ENCODE measurements around the gene RNF168.
"Not testable (repeated sequence)": the region's sequence is repeated elsewhere in the genome, so short reads cannot be mapped to it uniquely, and the experiment has no call there.

DNA sequence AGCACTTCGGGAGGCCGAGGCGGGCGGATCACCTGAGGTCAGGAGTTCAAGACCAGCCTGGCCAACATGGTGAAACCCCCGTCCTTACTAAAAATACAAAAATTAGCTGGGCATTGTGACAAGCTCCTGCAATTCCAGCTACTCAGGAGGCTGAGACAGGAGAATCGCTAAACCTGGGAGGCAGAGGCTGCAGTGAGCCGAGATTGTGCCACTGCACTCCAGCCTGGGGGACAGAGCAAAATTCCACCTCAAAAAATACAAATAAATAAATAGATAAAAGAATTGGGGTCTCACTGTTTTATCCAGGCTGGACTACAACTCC, 470 bp upstream of the RNF168 start:
- not testable (repeated sequence) for TF ChIP-seq EP300 (conservative IDR thresholded peaks at IDR 0.05; ENCODE audit: poor library complexity, severe bottlenecking); POLR2AphosphoS5 (IDR thresholded peaks at IDR 0.05); CTCF (IDR thresholded peaks at IDR 0.05; ENCODE audit: poor library complexity, severe bottlenecking); EZH2 (IDR thresholded peaks at IDR 0.05; ENCODE audit: borderline replicate concordance, insufficient read depth, low read length, poor library complexity, severe bottlenecking); SMC3 (conservative IDR thresholded peaks at IDR 0.05; ENCODE audit: poor library complexity); TAF1 (IDR thresholded peaks at IDR 0.05; ENCODE audit: low read depth); RAD21 (conservative IDR thresholded peaks at IDR 0.05)
- TF ChIP-seq, protein P1, sequence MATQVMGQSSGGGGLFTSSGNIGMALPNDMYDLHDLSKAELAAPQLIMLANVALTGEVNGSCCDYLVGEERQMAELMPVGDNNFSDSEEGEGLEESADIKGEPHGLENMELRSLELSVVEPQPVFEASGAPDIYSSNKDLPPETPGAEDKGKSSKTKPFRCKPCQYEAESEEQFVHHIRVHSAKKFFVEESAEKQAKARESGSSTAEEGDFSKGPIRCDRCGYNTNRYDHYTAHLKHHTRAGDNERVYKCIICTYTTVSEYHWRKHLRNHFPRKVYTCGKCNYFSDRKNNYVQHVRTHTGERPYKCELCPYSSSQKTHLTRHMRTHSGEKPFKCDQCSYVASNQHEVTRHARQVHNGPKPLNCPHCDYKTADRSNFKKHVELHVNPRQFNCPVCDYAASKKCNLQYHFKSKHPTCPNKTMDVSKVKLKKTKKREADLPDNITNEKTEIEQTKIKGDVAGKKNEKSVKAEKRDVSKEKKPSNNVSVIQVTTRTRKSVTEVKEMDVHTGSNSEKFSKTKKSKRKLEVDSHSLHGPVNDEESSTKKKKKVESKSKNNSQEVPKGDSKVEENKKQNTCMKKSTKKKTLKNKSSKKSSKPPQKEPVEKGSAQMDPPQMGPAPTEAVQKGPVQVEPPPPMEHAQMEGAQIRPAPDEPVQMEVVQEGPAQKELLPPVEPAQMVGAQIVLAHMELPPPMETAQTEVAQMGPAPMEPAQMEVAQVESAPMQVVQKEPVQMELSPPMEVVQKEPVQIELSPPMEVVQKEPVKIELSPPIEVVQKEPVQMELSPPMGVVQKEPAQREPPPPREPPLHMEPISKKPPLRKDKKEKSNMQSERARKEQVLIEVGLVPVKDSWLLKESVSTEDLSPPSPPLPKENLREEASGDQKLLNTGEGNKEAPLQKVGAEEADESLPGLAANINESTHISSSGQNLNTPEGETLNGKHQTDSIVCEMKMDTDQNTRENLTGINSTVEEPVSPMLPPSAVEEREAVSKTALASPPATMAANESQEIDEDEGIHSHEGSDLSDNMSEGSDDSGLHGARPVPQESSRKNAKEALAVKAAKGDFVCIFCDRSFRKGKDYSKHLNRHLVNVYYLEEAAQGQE (IDR thresholded peaks at IDR 0.05; ENCODE audit: borderline replicate concordance), result not testable (repeated sequence)
